ENCODE measurements around the gene MCL1.

MCL1 gene

DNA sequence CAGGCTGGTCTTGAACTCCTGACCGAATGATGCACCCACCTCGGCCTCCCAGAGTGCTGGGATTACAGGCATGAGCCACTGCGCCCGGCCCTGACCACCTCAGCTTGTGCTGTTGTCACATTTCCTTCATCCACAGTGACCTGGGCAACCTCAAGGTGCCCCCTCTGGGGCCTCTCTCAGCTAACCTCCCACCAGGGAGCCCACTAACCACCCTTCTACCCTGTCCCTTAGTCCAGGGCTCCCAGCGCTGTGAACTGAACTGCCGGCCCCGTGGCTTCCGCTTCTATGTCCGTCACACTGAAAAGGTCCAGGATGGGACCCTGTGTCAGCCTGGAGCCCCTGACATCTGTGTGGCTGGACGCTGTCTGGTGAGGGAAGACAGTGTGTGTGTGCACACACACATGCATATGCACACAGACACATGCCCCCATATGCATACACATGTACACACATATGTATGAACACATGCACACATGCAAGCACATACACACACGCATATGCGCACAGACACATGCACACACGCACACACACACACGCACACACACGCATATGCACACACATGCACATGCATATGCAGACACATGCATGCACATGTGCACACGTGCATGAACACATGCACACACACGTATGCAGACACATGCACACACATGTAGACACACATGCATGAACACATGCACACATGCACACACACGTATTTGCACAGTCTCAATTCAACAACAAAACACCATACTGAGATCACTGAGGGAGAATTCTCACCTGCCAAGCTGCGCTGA lies 24.0 kb downstream of the MCL1 start:
- no peak for DNase-seq

DNA sequence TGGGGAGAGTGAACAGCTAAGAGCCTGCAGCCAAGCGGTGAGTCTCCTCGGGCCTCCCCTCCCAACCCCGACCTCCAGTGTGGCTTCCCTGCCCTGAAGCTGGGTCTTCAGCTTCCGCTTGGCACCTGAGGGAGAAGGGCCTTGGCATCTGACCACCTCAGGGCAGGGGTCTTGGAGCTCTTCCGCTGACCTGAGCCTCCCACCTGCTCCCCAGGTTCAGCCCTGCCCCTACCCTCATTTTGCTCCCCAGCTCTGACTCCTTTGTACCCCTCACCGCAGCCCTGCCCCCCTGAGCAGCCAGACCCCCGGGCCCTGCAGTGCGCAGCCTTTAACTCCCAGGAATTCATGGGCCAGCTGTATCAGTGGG lies 25.3 kb downstream of the MCL1 start:
- no peak for DNase-seq

DNA sequence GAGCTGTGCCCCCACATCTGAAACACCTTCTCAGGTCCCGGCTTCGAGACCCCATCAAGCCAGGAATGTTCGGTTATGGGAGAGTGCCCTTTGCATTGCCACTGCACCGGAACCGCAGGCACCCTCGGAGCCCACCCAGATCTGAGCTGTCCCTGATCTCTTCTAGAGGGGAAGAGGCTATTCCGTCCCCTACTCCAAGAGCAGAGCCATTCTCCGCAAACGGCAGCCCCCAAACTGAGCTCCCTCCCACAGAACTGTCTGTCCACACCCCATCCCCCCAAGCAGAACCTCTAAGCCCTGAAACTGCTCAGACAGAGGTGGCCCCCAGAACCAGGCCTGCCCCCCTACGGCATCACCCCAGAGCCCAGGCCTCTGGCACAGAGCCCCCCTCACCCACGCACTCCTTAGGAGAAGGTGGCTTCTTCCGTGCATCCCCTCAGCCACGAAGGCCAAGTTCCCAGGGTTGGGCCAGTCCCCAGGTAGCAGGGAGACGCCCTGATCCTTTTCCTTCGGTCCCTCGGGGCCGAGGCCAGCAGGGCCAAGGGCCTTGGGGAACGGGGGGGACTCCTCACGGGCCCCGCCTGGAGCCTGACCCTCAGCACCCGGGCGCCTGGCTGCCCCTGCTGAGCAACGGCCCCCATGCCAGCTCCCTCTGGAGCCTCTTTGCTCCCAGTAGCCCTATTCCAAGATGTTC lies 25.9 kb downstream of the MCL1 start:
- DNase-seq: no peak

DNA sequence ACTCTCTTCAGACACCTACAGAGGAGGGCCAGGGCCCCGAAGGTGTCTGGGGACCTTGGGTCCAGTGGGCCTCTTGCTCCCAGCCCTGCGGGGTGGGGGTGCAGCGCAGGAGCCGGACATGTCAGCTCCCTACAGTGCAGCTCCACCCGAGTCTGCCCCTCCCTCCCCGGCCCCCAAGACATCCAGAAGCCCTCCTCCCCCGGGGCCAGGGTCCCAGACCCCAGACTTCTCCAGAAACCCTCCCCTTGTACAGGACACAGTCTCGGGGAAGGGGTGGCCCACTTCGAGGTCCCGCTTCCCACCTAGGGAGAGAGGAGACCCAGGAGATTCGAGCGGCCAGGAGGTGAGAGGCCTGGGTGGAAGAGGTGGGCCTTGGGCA lies 26.5 kb downstream of the MCL1 start:
- DNase-seq: no peak

DNA sequence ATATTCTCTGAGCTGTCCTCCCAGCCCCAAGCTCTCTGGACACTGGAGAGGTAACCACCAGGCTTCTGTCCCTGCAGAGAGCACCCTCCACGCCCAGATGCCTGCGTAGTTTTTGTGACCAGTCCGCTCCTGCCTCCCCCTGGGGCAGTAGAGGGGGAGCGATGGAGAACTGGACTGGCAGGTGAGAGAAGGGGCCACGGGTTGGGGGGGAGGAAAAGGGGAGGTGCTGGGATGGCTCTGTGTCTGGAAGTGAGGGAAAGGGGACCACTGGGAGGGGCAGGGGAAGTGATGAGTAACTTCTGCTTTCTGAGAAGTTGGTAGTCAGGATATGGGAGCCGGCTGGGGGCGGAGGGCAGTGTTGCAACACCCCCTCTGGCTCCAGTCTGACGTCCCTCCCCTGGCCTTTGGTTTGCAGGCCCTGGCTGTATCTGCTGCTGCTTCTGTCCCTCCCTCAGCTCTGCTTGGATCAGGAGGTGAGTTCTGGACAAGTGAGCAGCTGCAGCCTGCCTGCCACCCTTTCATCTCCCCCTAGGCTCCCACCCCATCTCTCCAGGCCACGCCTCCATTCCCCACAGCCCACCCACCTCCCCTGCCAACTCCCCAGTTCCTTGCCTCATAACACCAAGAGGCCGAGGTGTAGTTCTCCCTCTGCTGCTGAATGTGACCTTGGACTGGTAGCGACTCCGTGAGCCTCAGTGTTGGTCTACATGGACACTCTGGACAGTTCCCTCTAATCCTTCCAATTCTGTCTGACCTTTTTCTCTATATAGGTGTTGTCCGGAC lies 27.1 kb downstream of the MCL1 start:
- DNase-seq: peak; percentile 95

DNA sequence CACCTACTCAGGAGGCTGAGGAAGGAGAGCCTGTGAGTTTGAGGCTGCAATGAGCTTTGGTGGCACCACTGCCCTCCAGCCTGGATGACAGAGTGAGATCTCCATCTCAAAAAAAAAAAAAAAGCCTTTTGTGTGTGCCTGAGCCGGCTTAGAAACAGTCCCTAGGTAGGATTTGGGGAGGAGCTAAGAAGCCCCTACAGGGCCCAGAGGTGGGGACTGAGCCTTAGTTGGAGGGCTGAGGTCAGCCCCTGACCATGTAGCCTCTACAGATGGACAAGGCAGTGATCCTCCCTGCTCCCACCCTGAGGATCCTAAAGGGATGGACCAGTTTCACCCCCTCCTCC lies 27.7 kb downstream of the MCL1 start:
- DNase-seq: no peak

DNA sequence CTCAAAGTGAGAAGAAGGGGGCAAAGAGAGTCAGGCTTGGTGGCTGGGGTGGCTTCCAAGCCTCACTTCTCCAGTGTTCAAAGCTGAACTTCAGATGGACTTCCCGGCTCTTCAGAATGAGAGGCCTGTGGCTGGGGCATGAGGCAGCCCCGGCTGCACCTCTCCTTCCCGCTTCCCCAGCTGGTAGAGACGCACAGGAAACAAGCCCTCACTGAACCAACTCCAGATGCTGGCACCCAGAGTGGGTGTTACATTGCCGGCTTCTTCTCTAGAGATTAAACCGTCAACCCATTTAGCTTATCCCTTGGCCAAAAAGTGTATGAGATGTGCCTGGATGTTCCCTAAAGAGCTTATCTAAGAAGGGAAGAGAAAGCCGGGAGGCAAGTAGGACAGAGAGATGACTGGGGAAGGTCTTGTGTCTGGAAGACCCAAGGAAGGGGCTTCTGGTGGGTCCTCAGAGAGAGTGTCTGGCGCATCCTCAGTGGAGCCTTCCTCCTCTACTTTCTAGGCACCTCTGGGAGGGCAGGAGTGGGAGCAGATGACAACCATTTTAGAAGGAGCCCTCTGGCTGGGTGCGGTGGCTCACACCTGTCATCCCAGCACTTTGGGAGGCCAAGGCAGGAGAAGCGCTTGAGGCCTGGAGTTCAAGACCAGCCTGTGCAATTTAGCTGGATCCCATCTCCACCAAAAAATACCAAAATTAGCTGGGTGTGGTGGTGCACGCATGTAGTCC lies 28.2 kb downstream of the MCL1 start:
- DNase-seq: peak; percentile 60

DNA sequence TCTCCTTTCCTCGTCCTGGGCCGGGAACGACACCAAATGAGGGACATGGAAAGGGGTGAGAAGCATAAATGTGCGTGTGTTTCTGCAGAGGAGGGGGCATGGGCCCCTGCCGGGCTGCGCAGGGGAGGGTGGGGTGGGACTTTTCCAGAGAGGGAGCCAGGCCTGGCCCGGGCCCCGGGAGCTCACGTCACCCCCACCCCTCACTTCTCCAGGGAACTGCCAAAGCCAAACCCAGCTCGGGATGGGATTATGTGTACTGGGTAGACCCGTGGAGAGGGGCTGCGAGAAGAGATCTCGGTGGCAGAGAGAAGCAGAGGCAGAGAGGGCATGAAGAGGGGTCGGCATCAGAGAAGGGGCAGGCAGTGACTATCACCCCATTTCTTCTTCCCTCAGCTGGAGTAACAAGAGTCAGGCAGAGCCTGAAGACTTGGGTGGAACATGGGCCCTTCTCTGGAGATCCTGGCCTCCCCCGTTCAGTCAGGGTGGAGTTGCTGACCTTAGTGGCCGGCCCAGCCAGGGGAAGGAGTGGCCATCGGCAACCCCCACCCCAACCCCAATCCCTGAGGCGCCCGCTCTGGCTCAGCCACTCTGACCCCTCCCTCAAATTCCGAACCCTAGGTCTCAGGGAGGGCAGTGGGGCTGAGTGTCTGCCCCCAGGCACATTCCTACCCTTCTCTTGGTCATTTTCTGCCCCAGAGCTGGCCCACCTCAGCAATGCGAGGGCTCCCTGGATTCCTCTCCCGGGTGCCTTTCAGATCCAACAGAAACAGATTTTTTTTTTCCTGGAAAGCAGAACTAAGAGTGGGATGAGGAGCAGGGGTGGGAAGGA lies 29.0 kb downstream of the MCL1 start:
- DNase-seq: no peak

DNA sequence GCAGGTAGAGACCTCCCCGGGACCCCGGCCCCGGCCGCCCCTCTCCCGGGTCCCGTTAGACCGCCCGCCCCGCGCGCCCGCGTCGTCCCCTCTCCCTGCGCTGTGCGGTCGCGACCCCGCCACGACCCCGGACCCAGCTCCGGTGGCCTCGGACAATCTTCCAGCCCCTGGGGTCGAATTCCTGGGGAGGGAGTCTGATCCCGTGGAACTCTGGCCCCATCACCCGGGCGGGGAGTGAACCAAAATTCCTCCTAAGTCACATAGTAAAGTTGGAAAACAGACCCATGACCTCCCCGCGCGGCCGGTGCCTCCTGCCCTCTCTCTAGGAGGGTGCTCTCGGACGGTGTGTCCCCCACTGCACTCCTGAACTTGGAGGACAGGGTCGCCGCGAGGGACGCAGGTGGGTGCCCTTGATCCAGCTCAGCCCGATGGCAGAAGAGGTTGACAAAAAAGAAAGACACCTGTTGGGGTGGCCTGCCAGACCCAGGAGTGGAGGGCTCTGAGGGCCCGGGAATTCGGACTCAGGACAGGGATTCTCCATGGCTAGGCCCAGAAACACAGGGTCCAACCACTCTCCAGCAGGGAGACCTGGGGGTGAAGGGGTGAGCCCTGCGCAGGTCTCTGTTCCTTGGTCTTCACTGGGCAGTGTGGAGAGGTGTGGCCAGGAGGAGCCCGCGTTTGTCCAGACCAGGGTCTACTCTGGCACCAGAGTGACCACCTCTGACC lies 29.8 kb downstream of the MCL1 start:
- no peak for DNase-seq

DNA sequence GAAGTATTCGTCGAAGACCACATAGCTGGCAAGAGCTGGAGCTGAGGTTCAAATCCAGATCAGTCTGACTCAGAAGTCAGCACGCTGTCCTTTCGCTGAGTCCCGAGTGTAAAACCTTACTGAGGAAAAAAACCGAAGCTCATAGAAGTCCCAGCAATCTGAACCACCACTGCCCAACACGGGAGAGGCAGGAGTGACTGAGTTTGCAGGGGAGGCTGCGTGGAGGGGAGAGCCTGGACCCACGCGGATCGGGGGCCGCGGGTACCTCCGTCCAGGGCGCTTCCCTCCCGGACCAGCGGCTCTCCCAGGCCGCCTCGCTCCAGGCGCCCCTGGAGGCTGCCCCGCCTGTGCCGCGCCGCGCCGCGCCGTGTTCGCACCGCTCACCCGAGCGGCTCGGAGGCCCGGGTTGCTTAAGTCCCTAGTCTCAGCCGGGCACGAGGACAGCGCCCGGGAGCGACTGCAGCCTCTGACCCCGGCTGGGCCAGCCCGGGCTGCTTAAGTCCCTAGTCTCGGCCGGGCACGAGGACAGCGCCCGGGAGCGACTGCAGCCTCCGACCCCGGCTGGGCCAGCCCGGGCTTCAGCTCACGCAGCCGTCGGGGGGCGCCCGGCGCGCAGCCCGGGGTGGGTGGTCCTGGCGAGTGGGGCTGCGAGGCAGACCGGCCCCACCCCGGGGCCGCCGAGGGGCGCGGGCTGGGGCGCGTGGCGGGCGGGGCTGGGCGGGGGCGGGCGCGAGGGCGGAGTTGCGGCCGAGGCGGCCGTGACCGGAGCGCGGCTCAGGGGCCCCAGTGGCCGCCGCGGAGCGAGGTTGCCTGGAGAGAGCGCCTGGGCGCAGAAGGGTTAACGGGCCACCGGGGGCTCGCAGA lies 30.5 kb downstream of the MCL1 start, which contains the start of gene ADAMTSL4:
ADAMTSL4 (plus strand) TSS at position 777 of the 864 bp plus-strand sequence. CDS start 2,881 bp downstream, outside the sequence.
- peak; percentile 55 for DNase-seq

DNA sequence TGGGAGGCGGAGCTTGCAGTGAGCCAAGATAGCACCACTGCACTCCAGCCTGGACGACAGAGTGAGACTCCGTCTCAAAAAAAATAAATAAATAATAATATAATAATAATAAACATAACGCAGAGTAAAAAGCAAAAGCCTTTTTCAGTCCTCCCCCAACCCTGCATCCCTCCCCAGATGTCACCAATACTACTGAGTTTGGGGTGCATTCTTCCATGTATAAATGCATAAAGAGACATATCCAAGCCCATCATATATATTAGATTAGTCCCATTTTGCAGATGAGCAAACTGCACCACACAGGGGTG lies 31.1 kb downstream of the MCL1 start:
- no peak for DNase-seq

DNA sequence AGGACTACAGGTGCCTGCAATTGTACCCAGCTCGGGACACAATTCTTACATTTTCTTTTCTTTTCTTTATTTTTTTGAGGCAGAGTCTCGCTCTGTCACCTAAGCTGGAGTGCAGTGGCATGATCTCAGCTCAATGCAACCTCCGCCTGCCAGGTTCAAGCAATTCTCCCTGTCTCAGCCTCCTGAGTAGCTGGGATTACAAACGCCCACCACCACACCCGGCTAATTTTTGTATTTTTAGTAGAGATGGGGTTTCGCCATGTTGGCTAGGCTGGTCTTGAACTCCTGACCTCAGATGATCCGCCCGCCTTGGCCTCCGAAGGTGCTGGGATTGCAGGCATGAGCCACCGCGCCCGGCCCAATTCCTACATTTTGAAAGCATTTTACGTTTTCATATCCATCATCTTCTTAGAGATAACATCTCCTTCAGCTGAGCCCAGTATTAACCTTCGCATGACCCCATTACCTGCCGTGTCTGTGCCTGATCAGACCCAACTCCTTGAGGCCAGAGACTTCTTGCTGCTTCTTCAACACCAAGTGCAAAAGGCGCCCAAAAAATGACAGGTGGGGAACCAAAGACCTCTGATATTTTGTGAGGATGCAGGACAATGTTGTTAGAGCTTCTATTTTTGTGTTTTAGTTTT lies 33.0 kb downstream of the MCL1 start:
- DNase-seq: no peak

DNA sequence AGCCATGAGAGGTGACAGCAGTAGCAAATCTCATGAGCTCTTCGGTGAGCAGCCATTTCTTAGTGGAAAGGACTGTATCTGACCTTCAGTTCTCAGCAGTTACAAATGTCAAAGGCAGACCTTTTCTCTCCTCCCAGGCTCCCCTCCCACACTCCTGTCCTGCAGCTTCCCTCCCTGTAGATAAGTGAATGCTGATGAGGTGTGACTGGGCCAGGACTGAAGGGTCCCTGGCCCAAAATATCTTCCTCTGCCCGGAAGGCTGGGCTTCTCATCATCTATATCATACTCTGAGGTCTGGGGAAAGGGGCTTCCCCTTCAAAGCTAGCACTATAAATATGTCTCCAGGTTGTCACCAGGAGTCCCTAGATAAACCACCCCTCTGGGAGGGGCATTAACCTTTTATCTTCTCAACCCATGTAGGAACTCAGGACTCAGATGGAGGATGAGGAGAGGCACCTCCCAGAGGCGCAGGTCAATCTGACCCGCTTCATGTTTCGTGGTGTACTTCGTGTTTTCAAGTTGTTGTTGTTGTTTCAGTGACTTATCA lies 33.9 kb downstream of the MCL1 start:
- DNase-seq: no peak

DNA sequence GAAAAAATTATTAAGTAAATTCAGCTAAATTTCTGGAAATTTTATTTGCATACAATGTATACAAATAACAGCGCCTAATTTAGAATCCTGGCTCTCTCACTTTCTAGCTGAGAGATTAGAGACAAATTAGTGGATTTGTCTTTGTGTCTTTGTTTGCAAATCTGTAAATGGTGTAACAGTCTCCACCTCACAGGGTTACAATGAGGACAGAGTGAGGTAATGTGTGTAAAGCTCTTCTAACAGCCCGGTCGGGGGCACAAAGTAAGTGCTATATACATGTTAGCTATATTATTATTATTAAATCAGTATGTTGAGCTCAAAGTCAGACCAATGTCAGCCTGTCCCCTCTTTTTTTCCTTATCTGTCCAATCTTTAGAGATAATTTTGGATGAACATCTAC lies 35.2 kb downstream of the MCL1 start:
- DNase-seq: no peak

DNA sequence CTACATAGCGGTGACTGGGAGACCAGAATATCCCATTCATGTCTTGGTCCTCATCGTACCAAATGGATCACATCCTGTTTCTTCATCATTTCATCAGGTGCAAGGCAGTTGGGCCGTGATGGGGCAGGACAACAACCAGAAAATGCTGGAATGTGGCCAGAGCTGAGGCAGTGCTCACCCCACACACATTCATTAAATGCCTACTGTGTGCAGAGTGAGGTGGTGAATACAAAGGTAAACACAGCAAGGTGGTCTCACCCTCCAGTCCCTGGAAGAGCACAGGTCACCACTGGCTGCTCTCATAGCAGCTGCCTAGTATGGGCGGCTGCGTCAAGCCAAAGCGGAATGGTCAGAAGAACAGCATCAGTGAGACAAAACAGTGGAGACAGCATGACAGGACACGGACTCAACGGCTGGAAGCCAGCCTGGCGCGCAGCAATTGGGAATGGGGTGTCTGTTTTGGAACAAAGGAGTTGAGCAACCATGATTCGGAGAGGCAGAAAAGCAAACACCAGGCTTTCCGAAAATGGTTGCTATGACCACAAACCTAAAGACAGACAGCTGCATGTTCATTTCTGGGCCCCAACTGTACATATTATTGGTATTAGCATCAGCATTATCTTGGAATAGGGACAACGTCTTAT lies 35.8 kb downstream of the MCL1 start:
- peak; percentile 29 for DNase-seq

DNA sequence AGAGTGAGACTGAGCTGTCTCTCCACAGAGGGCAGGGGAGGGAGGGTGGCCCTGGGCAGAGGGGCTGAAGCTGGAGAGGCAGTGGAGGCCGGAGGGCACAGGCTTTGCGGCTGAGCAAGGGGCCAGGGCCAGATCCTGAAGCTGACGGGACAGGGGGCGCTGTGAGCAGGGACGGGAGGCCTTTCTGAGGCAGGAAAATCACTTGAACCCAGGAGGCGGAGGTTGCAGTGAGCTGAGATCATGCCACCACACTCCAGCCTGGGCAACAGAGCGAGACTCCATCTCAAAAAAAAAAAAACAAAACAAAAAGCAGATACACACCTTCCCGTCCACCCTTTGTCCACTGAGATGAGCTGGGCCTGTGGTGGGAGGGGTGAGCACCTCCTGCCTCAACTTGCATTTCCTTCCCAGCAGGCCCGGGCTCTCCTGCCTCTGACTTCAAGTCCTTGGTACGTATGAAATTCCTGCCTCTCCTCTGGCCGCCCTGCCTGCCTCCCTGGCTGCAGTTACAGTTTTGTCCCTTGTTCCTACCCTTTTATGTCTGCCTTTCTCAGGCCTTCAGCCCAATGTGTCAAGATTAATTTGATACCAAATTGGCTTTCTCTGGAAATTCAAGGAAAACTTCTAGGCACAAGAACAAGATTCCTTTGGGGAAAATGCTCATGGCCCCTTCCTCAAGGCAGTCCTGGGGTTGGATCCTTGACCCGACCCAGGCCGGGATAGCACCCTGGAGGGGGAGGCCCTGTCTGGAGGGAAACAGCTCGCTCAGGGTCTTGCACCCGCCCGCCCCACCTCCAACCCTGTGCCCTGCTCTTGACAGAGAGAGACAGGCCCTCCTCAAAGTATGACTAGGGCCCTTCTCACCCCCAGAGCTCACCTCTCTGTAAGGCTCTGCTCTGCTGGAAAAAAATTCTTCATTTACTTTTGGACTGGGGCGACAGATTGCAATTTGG lies 41.4 kb downstream of the MCL1 start:
- DNase-seq: no peak

DNA sequence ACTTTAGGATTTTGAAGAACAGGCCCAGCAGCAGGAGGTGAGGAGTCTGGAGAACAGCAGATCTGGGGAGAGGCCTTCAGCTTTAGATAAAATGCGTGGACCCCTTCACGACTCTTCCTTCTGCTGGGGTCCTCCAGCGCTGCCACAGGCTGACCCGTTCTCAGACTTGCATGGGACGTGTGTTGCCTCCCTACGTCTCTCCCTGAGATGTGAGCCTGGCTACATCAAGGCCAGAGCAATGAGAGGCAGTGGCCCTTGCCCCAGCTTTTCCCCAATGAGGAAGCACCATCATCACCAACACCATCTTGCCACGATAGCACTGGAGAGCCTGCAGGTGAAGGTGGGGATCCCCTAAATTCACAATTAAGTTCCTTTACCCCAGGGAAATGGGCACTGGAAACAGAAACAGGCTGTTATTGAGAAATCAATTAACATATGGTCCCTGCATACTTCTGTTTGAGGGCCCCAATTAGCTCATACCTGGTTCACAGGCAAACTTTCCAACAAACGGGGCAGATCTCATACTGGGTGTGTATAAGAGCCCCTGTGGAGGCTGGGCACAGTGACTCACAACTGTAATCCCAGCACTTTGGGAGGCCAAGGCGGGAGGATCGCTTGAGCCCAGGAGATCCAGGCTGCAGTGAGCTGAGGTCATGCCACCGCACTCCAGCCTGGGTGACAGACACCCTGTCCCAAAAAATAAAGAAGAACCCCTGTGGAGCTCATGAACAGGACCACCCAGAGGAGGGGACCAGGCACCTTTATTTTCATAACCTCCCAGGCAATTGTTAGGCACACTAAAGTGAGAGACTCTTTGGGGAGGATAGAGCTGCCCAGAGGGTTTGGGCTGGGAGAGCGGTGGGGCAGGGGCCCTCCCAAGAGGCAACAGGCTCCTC lies 42.3 kb downstream of the MCL1 start:
- no peak for DNase-seq

Data from MV-4-11 (cell line).